Hippocampal formation (tissue), 2 donors: ENCODE results near the gene EXOC1.
"Not testable (repeated sequence)": the region's sequence is repeated elsewhere in the genome, so short reads cannot be mapped to it uniquely, and the experiment has no call there.

Experiments used
- DNase-seq, 2 donors: peaks; one replicate each; lab custom pipeline; 2025; lab: John Stamatoyannopoulos, UW

Gene EXOC1

GRCh38 chr4:55907469-55907868, 54.0 kb downstream of the EXOC1 start:
- no peak for DNase-seq

- DNase-seq, result no peak
These were observed 56.7 kb downstream of the EXOC1 start for GRCh38 chr4:55910140-55910539.

GRCh38 chr4:55912249-55912648, 58.8 kb downstream of the EXOC1 start:
- DNase-seq, result no peak

GRCh38 chr4:55920571-55920970, 67.1 kb downstream of the EXOC1 start:
- DNase-seq, result no peak

DNA sequence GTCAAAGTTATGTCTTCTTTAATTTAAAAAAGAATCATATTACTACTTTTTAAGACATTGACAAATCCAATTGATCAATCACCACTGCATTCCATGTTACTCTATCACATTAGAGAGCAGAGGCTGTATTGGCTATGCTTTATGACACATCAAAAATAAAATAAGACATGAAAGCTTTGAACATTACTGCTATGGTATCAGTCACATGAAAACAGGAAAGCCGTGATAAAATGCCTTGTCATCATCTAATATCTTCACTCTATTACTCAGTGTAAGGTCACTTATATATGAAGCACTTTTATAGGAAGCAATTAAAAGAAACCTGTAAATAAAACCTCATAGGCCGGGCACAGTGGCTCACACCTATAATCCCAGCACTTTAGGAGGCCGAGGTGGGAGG, 67.6 kb downstream of the EXOC1 start:
- DNase-seq, result no peak

GRCh38 chr4:55925241-55925640, 71.8 kb downstream of the EXOC1 start:
- no peak for DNase-seq

DNA sequence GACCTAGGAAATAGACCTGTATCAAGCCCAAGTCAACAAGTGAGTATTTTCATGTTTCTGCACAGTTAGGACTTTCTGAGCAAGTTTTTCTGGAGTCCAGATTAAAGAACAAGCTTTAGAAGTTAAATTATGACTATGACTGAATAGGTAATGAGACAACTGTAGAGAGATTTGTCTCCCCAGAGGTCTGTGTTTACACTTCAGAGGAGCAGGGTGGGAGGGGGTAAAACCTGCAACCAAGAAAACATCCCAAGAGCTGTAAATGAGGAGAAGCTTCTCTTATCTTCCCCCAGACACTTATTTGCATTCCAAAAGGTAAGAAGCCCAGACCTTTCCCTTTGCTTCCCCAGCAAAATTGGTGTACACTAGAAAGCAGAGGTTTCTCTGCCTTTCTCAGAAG, 73.2 kb downstream of the EXOC1 start:
- no peak for DNase-seq

DNA sequence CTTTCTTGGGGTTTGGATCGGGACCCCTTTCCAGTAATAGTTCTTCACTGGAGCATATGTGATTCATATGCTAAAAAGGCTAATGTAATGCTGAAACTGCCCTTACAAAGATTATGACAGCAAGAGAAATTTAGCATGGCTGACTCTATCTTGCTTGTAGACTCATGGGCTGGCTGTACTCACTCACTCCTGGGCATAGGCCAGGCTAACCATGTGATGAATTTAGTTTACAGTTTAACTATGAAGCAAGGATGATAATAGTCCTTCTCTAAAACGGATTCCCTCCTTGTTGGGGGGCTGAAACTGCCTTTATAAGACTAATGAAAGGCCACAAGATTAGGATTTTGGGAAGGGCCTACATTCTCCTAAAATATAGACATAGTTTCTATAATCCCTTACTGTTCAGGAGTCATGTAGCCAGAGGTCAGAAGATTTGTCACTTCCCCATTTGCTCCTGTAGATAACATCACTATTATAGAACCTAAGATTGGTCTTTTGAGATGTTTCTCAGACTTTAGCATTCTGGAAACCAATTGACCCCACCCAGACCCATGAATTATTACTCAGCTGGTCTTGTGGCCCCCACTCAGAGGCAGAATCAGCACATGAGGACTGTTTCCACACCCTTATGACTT, 74.5 kb downstream of the EXOC1 start:
- no peak for DNase-seq

- DNase-seq, result no peak
These were observed 75.4 kb downstream of the EXOC1 start for GRCh38 chr4:55928846-55929245.

DNA sequence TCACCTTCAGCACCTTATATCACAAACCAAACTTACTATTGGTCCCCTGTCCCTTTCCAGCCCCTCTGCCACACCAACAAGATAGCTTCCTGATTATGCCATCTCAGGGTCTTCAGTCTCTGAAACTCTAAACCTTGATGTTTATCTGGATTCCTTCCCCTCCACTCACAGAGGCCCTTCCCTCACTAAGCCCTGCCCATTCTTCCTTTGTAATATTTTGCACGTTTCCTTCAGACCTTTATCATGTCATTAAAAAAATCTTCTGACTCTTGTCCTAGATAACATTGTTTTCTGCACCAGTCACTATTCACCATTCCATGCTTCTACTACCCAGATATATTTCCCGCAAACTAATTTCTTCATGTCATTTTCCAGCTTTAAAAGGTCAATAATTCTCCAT, 77.6 kb downstream of the EXOC1 start:
- no peak for DNase-seq

GRCh38 chr4:55931833-55932232, 78.4 kb downstream of the EXOC1 start:
- DNase-seq, result no peak

DNA sequence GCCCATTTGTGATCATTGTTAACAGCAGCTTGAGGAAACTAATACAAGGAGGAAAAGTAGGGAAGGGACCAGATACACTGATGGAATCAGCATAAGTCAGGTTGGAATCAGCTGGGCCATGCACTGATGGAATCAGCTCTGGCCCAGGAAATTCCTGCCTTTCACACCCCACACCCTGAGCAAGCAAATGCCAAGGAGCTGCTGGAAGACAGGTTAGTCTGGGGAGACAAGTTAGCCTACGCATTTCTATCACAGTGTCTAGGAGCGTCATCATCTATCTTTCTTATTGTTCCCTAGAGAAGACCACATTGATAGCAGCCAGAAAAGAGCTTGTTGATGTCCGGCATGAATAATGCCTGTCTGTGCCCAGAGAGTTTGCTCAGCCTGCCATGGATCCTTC, 79.1 kb downstream of the EXOC1 start:
- DNase-seq, result no peak

DNA sequence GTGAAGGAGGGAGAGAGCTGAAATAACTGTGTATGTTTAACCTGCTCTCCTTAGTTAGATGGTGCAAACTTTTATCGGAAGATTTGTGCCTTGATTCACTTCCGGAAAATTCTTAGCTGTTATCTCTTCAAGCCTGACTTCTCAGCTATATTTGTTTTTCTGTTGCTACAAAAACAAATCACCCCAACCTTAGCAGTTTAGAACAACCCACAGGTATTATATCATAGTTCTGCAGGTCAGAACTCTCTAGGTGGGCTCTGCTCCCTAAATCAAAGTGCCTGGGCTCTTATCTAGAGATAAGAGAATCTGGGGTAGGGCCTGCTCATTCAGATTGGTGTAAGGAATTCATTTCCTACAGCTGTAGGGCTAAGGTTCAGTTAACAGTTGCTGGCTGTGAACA, 80.2 kb downstream of the EXOC1 start:
- no peak for DNase-seq

DNA sequence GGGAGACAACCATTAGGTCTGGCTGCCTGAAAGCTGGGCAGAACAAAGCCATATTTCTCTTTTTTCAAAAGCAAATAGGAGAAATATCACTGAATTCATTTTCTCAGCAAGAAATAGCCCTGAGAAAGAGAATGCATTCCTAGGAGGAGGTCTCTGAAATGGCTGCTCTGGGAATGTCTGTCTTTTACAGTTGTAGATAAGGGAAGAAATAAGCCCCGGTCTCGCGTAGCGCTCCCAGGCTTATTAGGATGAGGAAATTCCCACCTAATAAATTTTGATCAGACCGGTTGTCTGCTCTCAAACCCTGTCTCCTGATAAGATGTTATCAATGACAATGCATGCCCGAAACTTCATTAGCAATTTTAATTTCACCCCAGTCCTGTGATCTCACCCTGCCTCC, 82.5 kb downstream of the EXOC1 start:
- DNase-seq, result not testable (repeated sequence)

DNA sequence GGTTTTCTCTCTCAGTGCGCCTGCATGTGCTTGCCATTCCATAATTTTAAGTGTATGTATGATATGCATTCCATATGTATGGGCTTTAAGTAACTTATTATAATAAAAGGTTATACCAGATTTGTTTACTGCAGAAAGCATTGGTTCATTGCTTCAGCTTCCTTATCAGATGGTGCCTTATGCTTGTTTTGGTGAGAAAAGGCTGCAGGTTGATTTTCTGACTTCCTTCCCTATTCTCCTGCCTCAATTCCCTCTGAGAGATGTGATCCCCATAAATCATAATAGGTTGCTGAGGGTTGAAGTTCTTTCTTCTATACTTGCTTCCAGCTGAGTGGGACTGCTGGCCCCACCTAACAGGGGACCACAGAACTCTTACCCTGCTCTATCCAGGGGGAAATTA, 85.0 kb downstream of the EXOC1 start:
- DNase-seq, result no peak

- DNase-seq, result no peak
These were observed 86.0 kb downstream of the EXOC1 start for GRCh38 chr4:55939421-55939820.

DNA sequence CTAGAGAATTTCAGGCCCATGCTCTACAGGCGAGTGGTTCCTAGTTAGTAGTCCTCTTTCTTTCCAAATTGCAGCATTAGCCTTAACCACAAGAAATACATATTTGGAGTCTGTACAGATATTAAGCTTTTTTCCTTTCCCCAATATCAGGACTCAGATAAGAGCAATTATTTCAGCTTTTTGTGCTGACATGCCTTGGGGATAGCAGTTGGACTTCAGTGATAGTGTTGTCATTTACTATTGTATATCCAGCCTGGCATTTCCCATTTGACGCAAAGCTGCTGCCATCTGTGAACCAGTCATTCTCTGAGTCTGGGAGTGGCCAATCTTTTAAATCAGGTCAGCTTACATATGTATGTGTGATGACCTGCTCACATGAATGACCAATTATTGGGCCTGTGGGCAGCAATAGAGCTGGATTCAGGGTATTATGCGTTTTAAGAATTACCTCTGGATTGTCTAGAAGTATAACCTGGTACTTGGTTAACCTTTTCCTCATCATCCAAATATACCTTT, 88.5 kb downstream of the EXOC1 start:
- no peak for DNase-seq

GRCh38 chr4:55947254-55947882, 93.9 kb downstream of the EXOC1 start:
- DNase-seq, result no peak

- peak in 1 of 2 donors; percentile 64 for DNase-seq
These were observed 94.7 kb downstream of the EXOC1 start for GRCh38 chr4:55947912-55948725.

DNA sequence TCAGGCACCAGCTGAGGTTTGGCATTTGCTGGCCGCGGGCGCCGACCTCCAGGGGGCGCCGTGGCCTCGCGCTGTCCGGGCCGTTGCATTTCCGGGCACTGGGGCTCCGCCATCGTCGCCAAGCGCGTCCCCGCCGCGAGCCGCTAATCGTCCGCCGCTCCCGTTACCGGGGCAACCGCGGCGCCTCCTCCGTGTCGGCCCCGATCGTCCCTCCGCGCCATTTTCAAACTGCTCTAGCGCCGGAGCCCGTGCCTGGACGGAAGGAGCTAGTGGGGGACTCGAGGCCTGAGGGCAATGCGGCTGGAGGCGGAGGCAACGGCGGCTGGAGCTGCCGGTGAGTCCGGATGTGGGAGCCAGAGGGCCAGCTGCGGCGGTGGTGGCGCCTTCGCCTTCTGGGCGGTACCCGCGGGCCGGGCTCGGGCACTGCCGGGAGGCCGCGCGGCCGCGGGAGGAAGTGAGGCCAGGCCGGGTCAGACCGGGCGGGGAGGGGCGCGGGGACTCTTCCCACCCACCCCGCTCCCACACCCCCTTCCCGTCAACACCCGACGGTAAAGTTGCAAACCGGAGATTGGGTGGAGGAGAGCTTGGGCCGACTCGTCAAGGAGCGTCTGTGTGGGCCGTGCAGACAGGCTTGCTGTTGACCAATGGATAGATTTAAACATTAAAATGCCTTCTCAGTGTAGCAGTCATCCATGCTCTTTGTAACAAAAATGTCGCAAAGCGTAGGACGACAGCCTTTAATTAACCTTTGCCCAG, 95.5 kb downstream of the EXOC1 start, which contains the start of gene CEP135:
CEP135 (plus strand) TSS at position 220 of the 756 bp plus-strand sequence. CDS start 3,186 bp downstream, outside the sequence.
- peak; percentile 82 to 91 for DNase-seq

GRCh38 chr4:55949482-55949802, 96.0 kb downstream of the EXOC1 start:
- no peak for DNase-seq
